GM21447 (cell line): Measurements from ENCODE around the gene DRD4.

Experiments used
- ATAC-seq: cut with Tn5 transposase; IDR thresholded peaks from one replicate; pipeline ENCODE4 v1.9.1; 2021; ENCODE audit not compliant: unreplicated experiment

The DRD4 gene

DNA sequence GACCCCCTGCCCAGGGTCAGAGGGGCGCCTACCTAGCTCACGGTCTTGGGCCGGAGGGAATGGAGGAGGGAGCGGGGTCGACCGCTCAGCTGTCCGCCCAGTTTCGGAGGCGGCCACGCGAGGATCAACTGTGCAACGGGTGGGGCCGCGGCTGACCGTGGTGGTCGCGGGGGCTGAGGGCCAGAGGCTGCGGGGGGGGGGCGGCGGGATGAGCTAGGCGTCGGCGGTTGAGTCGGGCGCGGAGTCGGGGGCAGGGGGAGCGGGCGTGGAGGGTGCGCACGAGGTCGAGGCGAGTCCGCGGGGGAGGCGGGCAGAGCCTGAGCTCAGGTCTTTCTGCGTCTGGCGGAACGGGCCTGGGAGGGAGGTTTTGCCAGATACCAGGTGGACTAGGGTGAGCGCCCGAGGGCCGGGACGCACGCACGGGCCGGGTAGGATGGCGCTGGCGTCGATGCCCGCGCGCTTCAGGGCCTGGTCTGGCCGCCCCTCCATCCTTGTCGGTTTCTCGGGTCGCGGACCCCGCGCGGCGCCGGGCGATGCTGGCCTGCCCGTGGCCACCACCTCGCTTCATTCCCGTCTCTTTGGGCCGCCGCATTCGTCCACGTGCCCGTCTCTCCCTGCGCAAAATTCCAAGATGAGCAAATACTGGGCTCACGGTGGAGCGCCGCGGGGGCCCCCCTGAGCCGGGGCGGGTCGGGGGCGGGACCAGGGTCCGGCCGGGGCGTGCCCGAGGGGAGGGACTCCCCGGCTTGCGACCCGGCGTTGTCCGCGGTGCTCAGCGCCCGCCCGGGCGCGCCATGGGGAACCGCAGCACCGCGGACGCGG lies at the start of gene DRD4:
DRD4 (plus strand) TSS at position 759 of the 822 bp plus-strand sequence; CDS start at position 795, 36 bp downstream.
- no peak for ATAC-seq

DNA sequence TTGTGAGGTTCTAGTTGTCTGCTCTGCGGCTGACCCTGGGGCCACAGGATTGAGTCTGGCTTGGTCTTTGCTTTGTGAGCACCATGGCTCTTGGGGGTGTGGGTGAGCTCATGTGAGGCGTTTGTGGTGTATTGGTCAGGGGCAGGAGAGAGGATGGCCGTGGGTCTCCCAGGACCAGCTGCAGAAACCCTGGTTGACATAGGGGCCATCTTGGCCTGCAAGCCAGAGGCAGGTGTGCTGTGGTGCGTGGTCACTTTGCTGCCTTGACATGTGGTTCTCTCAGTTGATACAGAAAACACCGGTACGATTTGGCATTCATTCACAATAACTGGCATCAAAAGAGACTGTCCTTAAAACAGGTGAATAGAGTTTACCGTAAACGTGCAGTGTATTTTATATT lies 49.5 kb upstream of the DRD4 start:
- no peak for ATAC-seq

DNA sequence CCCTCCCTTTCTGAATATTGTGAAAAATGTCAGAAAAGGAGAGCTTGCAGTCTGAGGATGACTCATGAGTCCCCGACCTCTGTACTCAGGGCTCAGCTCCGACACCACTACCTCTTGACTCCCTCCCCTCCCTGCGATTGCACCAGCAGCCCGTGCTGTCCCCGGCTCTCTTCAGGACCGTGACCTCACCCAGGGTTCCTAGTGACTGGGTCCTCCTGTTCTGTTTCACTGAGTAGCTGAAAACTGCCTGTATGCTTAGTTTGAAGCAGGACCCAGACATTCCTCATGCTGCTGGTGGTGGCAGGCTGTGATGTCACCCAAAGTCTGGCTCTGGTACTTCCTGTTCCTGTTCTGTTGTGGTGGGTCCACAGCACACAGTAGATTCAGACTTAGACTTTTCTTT lies 49.1 kb upstream of the DRD4 start:
- no peak for ATAC-seq

DNA sequence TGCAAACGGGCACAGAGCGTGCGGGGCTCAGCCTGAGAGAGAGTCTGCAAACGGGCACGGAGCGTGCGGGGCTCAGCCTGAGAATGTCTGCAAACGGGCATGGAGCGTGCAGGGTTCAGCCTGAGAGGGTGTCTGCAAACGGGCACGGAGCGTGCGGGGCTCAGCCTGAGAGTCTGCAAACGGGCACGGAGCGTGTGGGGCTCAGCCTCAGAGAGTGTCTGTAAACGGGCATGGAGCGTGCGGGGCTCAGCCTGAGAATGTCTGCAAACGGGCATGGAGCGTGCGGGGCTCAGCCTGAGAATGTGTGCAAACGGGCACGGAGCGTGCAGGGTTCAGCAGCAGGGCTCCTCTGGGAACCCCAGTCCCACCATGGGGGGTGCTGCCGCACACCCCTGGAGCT lies 47.3 kb upstream of the DRD4 start:
- ATAC-seq = no peak

DNA sequence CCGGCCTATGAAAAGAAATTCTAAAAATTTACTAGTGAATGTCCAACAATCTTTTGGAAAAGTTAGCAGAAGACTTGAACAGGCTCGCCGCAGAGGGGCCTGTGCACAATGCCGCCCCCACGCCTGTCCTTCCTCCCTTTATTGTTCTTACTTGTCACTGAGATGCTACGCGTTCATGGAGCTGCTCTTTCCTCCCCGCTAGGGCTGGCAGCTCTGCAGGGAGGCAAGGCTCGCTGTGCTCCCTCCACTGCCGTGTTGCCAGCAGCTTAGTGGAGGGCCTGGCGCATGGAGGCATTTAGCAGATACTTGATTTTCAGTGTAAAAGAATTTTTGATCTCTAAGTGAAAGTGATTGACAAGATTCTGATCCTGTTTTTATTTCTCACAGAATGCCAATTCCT lies 46.1 kb upstream of the DRD4 start:
- ATAC-seq = no peak

DNA sequence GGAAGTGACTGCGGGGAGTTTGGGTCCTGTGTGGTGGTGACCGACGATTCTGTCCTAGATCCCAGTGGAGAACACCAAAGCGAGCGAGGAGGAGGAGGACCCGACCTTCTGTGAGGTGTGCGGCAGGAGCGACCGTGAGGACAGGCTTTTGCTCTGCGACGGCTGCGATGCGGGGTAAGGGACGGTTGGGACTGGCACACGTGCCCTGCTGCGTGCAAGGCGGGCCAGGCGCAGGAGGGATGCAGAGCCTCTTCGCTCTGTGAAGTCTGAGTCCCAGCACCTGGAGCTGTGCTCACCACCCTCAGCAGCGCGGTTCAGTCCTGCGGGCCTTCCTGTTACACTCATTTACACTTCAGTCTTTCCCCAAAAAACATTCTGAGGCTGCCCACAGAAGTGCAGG lies 44.6 kb upstream of the DRD4 start:
- ATAC-seq = no peak

DNA sequence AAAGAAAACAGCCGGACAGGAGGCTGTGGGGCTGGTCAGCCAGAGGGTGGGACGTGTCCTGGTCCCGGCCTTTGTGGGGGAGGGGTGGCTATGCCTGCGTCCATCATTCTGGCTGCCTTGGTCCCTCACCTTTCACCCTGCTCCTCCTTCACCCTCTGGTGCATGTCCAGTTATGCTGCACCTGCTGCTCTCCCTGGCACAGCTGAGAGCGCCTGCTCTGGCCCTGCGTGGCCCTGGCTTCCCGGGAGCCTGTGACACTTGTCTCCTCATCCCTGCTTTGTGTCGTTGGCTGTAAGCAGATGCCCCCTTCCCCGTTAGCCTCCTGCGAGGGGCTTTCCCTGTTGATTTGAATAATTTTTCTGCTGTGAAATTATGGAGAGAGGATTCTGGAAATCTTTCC lies 44.2 kb upstream of the DRD4 start:
- no peak for ATAC-seq

DNA sequence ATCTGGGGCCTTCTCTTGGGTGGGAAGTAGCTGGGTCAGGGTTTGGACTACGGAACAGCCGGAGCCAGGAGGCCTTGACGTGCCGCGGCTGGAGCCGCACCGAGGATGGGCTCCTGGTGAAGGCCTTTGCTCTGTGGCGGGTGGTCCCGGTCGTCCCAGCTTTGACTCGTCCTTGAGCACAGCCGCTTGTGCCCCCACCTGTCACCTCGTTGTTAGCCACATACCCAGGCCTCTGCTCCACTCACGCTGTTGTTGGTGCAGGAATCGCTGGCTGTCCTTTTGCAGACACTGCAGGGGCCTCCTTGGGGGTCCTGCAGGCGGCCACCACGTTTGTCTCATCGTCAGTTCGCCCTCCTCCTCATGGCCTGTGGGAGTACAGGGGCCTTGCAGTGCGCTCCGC lies 43.7 kb upstream of the DRD4 start:
- no peak for ATAC-seq

DNA sequence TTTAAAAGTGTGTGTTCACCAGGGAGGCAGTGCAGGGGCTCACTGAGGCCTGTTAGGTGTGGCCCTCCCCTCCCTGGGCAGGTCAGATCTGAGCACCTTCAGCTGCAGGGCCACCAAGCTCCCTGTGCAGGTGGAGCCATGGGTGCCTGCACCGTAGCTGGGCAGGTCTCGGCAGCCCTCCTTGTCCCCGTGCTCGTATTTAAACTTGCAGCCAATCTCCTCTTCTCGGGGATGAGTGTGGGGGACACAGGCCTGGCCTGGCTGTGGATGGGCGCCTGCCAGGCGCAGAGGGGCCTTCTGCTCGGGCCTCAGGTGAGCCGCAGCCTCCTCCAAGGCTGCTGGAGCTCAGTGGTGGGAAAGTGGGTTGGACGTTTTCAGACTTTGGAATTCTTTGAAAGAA lies 41.7 kb upstream of the DRD4 start:
- no peak for ATAC-seq

DNA sequence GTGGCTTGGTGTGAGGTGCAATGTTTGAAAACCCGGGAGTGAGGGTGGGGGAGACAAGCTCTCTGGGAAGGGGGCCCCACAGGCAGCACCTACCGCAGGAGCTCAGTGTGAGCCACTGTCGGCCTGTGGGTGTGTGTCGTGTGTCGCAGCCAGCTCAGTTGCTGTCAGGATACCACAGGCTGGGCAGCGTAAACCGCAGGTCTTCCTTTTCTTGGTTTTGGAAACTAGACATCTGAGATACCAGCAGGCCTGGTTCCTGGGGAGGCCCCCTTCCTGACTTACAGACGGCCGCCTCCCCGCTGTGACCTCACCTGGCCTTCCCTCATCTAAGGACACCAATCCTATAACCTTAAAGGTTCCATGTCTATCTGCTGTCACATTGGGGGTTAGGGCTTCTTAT lies 40.7 kb upstream of the DRD4 start:
- no peak for ATAC-seq

DNA sequence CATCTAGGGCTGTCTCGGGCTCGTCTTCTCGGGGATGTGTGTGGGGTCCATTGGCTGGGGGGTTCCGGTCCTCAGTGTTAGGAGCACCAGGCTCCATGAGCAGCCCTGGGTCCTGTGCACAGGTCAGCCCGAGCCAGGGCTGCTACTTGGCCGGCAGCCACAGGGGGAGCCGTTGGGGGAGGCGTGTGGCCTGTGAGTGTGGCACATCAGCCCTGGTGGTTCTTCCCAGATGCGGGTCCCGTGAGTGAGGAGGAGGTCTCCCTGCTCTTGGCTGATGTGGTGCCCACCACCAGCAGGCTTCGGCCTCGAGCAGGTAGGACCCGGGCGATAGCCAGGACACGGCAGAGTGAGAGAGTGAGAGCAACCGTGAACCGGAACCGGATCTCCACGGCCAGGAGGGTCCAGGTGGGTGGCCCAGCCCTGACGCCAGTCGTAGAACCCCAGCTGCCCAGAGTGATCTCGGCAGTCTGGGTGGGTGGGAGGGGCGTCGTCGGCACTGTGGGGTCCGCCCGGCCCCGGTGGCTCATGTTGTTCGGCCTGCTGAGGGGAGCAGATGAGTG lies 39.8 kb upstream of the DRD4 start:
- no peak for ATAC-seq

DNA sequence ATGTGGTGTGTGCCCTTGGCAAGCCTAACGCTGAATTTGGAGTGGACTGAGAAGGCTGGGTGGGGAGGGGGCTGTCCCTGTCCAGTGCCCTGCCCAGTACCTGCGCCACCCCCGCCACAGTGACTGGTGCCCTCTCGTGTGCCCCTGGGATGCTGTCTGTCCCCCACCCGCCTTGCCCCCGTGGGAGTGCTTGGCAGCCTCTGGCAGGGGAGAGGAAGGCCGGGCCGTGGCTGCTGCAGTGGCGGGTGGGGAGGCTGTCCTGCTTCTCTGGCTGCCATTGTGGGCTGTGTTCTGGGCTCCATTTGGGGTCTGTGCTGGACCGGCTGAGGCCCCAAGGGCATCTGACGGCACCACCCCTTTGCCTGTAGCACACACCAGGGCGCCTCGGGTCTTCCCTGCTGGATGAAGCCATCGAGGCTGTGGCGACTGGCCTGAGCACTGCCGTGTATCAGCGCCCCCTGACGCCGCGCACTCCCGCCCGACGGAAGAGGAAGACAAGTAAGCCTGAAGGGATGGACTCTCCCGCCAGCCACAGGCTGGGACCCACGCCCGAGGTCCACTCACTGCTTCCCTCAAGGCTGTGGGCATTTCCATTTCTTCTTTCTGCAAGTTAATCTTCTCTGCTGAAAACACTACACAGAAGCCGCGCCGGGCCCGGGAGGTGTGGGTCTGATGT lies 38.9 kb upstream of the DRD4 start:
- no peak for ATAC-seq

DNA sequence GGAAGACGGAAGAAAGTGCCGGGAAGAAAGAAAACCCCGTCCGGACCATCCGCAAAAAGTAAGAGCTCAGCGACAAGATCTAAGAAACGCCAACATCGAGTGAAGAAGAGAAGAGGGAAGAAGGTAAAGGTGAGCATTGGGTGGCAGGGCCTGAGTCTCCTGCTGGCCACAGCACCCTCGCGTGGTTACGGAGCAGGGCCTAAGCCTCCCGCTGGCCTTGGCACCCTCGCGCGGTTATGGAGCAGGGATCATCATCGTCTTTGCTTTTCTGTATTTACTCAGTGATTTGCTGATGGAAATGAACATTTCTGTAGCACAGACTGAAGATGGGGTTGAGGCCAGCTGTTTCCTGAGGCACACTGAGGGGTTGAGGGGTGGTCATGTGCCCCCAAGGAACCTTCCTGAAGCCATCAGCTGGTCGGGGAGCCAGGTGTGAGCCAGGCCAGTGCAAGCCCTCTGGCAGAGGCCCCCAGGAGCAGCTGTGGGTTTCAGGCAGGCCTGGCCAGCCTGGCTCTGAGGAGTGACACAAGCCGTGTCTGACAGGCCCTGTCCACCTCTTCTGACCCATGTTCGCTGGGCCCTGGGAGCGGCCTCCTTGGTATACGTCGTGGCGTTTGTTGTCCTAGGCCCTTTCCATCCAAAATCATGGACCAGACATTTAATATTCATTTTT lies 35.4 kb upstream of the DRD4 start:
- ATAC-seq = no peak

DNA sequence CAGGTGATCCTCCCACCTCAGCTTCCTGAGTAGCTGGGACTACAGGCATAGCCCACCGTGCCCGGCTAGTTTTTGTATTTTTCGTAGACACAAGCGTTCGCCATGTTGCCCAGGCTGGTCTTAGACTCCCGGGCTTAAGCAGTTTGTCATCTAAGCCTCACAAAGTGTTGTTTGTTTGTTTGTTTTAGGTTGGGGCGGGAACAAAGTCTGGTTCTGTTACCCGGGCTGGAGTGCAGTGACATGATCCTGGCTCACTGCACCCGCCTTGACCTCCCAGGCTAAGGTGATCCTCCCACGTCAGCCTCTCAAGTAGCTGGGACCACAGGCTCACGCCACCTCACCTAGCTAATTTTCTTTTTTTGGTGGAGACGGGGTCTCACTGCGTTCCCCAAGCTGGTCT lies 33.9 kb upstream of the DRD4 start:
- ATAC-seq = no peak

DNA sequence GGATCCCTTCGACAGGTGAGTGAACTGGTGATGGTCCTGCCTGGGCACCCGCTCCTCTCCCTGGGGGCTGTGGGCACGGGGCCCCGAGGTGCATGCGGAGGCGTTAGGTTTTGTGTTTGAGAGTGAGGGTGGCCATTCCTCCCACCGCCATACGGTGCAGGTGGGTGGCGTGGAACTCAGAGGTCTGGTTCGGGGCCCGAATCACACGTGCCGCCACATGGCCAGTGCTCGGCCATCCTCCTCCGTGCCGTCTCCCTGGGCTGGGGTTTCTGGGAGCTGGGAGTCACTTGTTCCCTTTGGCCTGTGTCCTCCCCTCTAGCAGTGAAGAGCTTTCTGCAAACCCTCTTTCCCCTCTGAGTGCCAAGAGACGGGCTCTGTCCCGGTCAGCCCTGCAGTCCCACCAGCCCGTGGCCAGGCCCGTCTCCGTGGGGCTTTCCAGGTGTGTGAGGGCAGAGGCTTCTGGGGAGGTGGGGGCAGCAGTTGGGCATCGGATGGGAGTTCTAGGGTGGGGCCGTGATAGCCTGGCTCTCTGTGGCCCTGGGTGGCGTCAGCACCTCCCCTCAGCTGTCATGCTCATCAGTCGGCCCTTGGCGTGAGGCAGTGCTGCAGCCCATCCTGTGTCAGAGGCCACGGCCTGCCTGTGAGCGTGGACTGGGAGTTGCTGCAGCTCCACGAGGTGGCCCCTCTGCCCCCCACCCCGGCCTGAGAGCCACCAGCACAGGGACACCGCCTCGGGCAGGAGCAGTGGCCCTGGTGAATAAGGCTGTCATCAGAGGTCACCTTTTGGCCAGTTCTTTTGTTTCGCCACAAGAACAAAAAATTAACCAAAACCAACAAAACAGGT lies 31.6 kb upstream of the DRD4 start:
- no peak for ATAC-seq

DNA sequence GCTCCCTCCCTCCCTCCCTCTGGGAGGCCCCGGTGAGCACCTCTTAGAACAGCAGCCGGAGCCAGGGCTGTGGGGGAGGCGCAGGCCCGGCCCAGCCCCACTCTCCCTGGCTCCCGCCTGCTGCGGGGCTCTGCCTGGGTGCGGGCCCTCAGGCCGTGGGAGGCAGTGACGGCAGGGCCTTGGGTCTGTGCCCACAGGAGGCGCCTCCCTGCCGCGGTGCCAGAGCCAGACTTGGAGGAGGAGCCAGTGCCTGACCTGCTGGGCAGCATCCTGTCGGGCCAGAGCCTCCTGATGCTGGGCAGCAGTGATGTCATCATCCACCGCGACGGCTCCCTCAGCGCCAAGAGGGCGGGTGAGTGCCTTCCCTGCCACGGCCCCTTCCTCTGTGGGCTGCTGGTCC lies 30.8 kb upstream of the DRD4 start:
- ATAC-seq = no peak

DNA sequence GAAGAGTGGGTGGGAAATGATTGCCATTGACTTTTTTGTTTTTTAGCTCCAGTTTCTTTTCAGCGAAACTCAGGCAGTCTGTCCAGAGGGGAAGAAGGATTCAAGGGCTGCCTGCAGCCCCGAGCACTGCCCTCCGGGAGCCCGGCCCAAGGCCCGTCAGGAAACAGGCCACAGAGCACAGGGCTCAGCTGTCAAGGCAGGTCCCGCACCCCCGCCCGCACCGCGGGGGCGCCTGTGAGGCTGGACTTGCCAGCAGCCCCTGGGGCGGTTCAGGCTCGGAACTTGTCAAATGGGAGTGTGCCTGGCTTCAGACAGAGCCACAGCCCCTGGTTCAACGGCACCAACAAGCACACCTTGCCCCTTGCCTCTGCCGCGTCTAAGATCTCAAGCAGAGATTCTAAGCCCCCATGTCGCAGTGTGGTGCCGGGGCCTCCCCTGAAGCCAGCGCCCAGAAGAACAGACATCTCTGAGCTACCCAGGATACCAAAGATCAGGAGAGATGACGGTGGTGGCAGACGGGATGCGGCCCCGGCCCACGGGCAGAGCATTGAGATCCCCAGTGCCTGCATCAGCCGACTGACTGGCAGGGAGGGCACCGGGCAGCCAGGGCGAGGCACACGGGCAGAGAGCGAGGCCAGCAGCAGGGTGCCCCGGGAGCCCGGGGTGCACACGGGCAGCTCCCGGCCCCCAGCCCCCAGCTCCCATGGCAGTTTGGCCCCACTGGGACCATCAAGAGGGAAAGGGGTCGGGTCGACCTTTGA lies 29.9 kb upstream of the DRD4 start:
- ATAC-seq = no peak

DNA sequence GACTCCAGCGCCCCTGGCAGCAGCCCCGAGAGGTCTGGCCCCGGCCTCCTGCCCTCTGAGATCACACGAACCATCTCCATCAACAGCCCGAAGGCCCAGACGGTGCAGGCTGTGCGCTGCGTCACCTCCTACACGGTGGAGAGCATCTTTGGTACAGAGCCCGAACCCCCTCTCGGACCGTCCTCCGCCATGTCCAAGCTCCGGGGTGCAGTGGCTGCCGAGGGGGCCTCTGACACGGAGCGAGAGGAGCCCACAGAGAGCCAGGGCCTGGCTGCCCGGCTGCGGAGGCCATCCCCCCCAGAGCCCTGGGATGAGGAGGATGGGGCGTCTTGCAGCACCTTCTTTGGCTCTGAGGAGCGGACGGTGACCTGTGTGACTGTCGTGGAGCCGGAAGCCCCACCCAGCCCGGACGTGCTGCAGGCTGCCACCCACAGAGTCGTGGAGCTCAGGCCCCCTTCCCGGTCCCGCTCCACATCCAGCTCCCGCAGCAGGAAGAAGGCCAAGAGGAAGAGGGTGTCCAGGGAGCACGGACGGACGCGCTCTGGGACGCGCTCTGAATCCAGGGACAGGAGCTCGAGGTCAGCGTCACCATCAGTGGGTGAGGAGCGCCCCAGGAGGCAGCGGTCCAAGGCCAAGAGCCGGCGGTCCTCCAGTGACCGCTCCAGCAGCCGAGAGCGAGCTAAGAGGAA lies 29.0 kb upstream of the DRD4 start:
- ATAC-seq = no peak

DNA sequence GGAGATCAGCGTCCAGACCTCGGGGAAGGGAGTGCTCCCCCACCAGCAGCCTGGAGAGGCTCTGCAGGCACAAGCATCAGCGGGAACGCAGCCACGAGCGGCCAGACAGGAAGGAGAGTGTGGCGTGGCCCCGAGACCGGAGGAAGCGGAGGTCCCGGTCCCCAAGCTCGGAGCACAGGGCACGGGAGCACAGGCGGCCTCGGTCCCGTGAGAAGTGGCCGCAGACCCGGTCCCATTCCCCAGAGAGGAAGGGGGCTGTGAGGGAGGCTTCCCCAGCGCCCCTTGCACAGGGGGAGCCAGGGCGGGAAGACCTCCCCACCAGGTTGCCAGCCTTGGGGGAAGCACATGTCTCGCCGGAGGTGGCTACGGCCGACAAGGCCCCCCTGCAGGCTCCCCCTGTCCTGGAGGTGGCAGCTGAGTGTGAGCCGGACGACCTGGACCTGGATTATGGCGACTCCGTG lies 28.2 kb upstream of the DRD4 start:
- no peak for ATAC-seq
